Activated CD8-positive, alpha-beta T cell treated with anti-CD3 and anti-CD28 coated beads, Interleukin-2, amount 10 ng/mL, durations not matched to agents 7 days and 5 days (primary cell): ENCODE data around the gene IGFBP7. TPM values are rescaled to one million over a fixed set of nuclear protein-coding genes. Genes with fewer than 3 reads are reported as not detected.

Experiments used
- ATAC-seq: fragments of 150-1000 bp; cut with Tn5 transposase; one replicate; pipeline ENCODE4 v1.10.0; 2021; ENCODE audit warnings: moderate library complexity
- CTCF ChIA-PET: fragments of 350-600 bp; sonication (Branson Sonifier 250); formaldehyde crosslinking; loops from one replicate; lab custom pipeline; 2021; ENCODE audit warnings: antibody characterized with exemption; lab: Charles Lee
- POLR2A ChIA-PET: fragments of 350-600 bp; sonication (Branson Sonifier 250); formaldehyde crosslinking; loops from one replicate; lab custom pipeline; 2021; ENCODE audit warnings: antibody characterized with exemption; lab: Charles Lee
- DNase-seq: peaks from one replicate; pipeline ENCODE4 v3.0.0-alpha.2; 2020
- H3K27ac Mint-ChIP-seq: one replicate; pipeline ENCODE4 v1.8.0; 2021; ENCODE audit warnings: mild to moderate bottlenecking, mixed read lengths
- H3K27me3 Mint-ChIP-seq: one replicate; pipeline ENCODE4 v1.8.0; 2021; ENCODE audit warnings: low read depth, mixed read lengths
- H3K36me3 Mint-ChIP-seq: one replicate; pipeline ENCODE4 v1.8.0; 2021; ENCODE audit warnings: low read depth, mixed read lengths
- H3K4me1 Mint-ChIP-seq: one replicate; pipeline ENCODE4 v1.8.0; 2021; ENCODE audit warnings: low read depth, mixed read lengths
- H3K4me3 Mint-ChIP-seq: one replicate; pipeline ENCODE4 v1.8.0; 2021; ENCODE audit warnings: mild to moderate bottlenecking, mixed read lengths
- H3K9me3 Mint-ChIP-seq: one replicate; pipeline ENCODE4 v1.8.0; 2022; ENCODE audit warnings: mixed read lengths; ENCODE audit not compliant: insufficient read depth
- total RNA-seq, 2 experiments: library from RNA; stranded (reverse); gene quantifications; one replicate each; pipeline ENCODE4 v1.2.3, GENCODE V29; 2021

IGFBP7 gene
- total RNA-seq, 2 experiments from 2014 or later, result not detected

GRCh38 chr4:57093845-57094831, 16.0 kb downstream of the IGFBP7 start:
- ChIA-PET CTCF (no interaction called here), POLR2A (no interaction called here)
- no peak overlapping the region for H3K4me3 Mint-ChIP-seq
- ATAC-seq (no peak), DNase-seq (no peak)
- no peaks in the 10 kb centered on the region for H3K36me3 Mint-ChIP-seq
- no peaks in the 10 kb centered on the region for H3K9me3 Mint-ChIP-seq
- H3K27ac Mint-ChIP-seq, result no peak overlapping the region
- no peaks in the 10 kb centered on the region for H3K4me1 Mint-ChIP-seq
- H3K27me3 Mint-ChIP-seq, result peaks cover 18% of the 10 kb centered on the region

DNA sequence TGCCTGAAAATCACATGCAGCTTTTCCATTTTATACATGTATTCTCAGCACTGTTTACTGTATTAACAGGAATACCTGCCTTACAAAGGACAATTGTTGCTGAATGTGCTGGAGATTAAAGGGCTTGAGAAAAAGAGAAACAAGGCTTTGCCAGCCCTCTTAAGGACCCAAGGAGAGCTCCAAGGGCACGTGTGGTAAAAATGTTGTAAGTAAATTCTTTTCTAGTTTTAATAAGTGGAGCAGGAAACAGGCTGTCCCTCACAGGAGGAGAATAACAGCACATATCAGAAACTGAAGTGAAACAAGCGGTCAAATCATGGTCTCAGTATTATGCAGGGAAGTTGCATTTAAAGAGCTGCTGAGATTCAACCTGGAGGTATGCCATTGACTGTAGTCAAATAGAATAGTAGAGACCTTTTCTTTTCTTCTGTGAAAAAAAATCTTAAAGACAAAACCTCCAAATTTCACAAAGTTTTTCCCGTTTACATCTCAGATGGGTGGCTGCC, 18.5 kb downstream of the IGFBP7 start:
- no peak overlapping the region for H3K4me3 Mint-ChIP-seq
- DNase-seq, result no peak
- POLR2A ChIA-PET, result no interaction called here
- no peak overlapping the region for H3K27ac Mint-ChIP-seq
- H3K36me3 Mint-ChIP-seq, result no peaks in the 10 kb centered on the region
- H3K4me1 Mint-ChIP-seq, result no peaks in the 10 kb centered on the region
- CTCF ChIA-PET, result no interaction called here
- ATAC-seq, result no peak
- peaks cover 16% of the 10 kb centered on the region for H3K27me3 Mint-ChIP-seq
- no peaks in the 10 kb centered on the region for H3K9me3 Mint-ChIP-seq

- Mint-ChIP-seq H3K36me3 (no peaks in the 10 kb centered on the region), H3K4me1 (no peaks in the 10 kb centered on the region), H3K4me3 (no peak overlapping the region), H3K9me3 (no peaks in the 10 kb centered on the region), H3K27me3 (peaks cover 14% of the 10 kb centered on the region), H3K27ac (no peak overlapping the region)
- no peak for DNase-seq
- ATAC-seq, result no peak
- ChIA-PET POLR2A (no interaction called here), CTCF (no interaction called here)
Measured at GRCh38 chr4:57090079-57090478, 20.1 kb downstream of the IGFBP7 start.

- Mint-ChIP-seq H3K4me3 (no peak overlapping the region), H3K27me3 (peaks cover 14% of the 10 kb centered on the region), H3K36me3 (no peaks in the 10 kb centered on the region), H3K4me1 (no peaks in the 10 kb centered on the region), H3K27ac (no peak overlapping the region), H3K9me3 (no peaks in the 10 kb centered on the region)
- ATAC-seq (no peak), DNase-seq (no peak)
- ChIA-PET CTCF (no interaction called here), POLR2A (no interaction called here)
Measured at GRCh38 chr4:57089549-57089948, 20.6 kb downstream of the IGFBP7 start.

DNA sequence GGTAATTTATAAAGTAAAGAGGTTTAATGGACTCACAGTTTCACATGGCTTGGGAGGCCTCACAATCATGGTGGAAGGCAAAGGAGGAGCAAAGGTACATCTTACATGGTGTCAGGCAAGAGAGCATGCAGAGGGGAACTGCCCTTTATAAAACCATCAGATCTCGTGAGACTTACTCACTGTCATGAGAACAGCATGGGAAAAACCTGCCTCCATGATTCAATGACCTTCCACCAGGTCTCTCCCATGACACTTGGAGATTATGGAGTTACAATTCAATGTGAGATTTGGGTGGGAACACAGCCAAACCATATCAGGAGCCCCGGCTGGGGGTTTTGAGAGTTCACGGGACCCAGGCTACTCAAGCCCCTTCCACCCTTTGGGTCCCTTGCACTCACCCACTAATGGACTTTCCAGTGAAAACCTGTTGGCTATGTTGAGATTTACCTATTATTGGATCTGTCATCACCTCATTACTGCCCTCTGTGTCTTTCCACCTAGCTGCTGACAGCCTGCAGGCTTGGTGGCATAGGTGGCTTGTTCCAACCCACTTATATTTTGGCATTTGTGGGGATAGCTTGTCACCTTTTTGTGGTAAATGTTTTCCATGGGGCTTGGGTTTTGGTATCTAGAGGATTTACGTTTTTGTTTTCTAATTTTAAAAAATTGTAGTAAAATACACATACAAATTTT, 24.0 kb downstream of the IGFBP7 start:
- H3K27me3 Mint-ChIP-seq, result peaks cover 20% of the 10 kb centered on the region
- POLR2A ChIA-PET, result no interaction called here
- ATAC-seq (no peak), DNase-seq (no peak)
- CTCF ChIA-PET, result no interaction called here
- no peaks in the 10 kb centered on the region for H3K9me3 Mint-ChIP-seq
- H3K4me1 Mint-ChIP-seq, result no peaks in the 10 kb centered on the region
- H3K36me3 Mint-ChIP-seq, result no peaks in the 10 kb centered on the region
- H3K4me3 Mint-ChIP-seq, result no peak overlapping the region
- no peak overlapping the region for H3K27ac Mint-ChIP-seq

GRCh38 chr4:57085278-57085677, 24.9 kb downstream of the IGFBP7 start:
- H3K9me3 Mint-ChIP-seq, result no peaks in the 10 kb centered on the region
- no peaks in the 10 kb centered on the region for H3K36me3 Mint-ChIP-seq
- H3K4me3 Mint-ChIP-seq, result no peak overlapping the region
- CTCF ChIA-PET, result no interaction called here
- H3K4me1 Mint-ChIP-seq, result no peaks in the 10 kb centered on the region
- ATAC-seq (no peak), DNase-seq (no peak)
- H3K27ac Mint-ChIP-seq, result no peak overlapping the region
- POLR2A ChIA-PET, result no interaction called here
- peaks cover 24% of the 10 kb centered on the region for H3K27me3 Mint-ChIP-seq

DNA sequence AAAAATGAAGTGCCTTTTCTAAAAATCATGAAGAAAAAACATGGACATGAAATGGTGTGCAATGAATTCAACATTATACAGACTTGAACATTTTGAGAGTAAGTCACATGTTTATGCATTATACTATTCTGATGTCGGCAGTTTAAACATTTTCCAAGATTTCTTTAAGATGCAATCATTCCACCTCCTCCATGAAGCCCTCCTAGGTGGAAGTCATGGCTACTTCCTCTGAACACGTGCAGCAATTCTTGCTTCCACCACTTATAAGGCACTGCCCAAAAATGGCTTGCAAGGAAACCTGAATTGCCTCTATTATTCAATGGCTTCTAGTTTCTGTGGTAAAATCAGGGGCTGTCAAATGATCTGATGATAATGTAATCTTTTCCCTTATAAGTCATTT, 25.8 kb downstream of the IGFBP7 start:
- no peaks in the 10 kb centered on the region for H3K9me3 Mint-ChIP-seq
- CTCF ChIA-PET, result no interaction called here
- no peaks in the 10 kb centered on the region for H3K4me1 Mint-ChIP-seq
- ATAC-seq, result no peak
- H3K36me3 Mint-ChIP-seq, result no peaks in the 10 kb centered on the region
- DNase-seq, result no peak
- H3K4me3 Mint-ChIP-seq, result no peak overlapping the region
- no peak overlapping the region for H3K27ac Mint-ChIP-seq
- peaks cover 19% of the 10 kb centered on the region for H3K27me3 Mint-ChIP-seq
- POLR2A ChIA-PET, result no interaction called here

- CTCF ChIA-PET, result no interaction called here
- ATAC-seq (no peak), DNase-seq (no peak)
- Mint-ChIP-seq H3K9me3 (no peaks in the 10 kb centered on the region), H3K36me3 (no peaks in the 10 kb centered on the region), H3K4me1 (no peaks in the 10 kb centered on the region), H3K27ac (no peak overlapping the region), H3K27me3 (peaks cover 28% of the 10 kb centered on the region), H3K4me3 (no peak overlapping the region)
- POLR2A ChIA-PET, result no interaction called here
Measured at GRCh38 chr4:57083090-57083489, 27.1 kb downstream of the IGFBP7 start.

GRCh38 chr4:57081651-57082621, 28.2 kb downstream of the IGFBP7 start:
- Mint-ChIP-seq H3K27ac (no peak overlapping the region), H3K4me1 (no peaks in the 10 kb centered on the region), H3K4me3 (no peak overlapping the region), H3K27me3 (peaks cover 29% of the 10 kb centered on the region), H3K36me3 (no peaks in the 10 kb centered on the region), H3K9me3 (no peaks in the 10 kb centered on the region)
- DNase-seq (no peak), ATAC-seq (no peak)
- ChIA-PET POLR2A (no interaction called here), CTCF (interaction anchor here (1.3 kb wide), 1 partner anchor 81 kb away, joined by 4 read pairs; no protein-coding TSS in a partner anchor)

GRCh38 chr4:57080781-57081650, 29.2 kb downstream of the IGFBP7 start:
- DNase-seq, result no peak
- Mint-ChIP-seq H3K36me3 (no peaks in the 10 kb centered on the region), H3K4me3 (no peak overlapping the region), H3K9me3 (no peaks in the 10 kb centered on the region), H3K27ac (no peak overlapping the region), H3K27me3 (peaks cover 29% of the 10 kb centered on the region), H3K4me1 (no peaks in the 10 kb centered on the region)
- CTCF ChIA-PET, result interaction anchor here (1.3 kb wide), 1 partner anchor 82 kb away, joined by 4 read pairs; no protein-coding TSS in a partner anchor
- no peak for ATAC-seq
- POLR2A ChIA-PET, result no interaction called here
